ENCODE data around the gene CLEC6A. TPM values are rescaled to one million over a fixed set of nuclear protein-coding genes. Genes with fewer than 3 reads are reported as not detected.
"Not testable (repeated sequence)": the region's sequence is repeated elsewhere in the genome, so short reads cannot be mapped to it uniquely, and the experiment has no call there.

CLEC6A gene
- total and polyA plus RNA-seq, 2 donors from 2014 or later = not detected

- Histone ChIP-seq H3K27ac (ENCODE audit: low read depth in 2 of 2, low read length in 2 of 2) (no peak overlapping the region), H3K36me3 (ENCODE audit: control insufficient read depth in 2 of 3, insufficient read depth in 3 of 3, low read length in 3 of 3) (no peaks in the 10 kb centered on the region), H3K27me3 (ENCODE audit: control insufficient read depth, insufficient read depth, low read length) (no peaks in the 10 kb centered on the region), H3K9me3 (ENCODE audit: control insufficient read depth in 2 of 3, insufficient read depth in 1 of 3, low read length in 3 of 3) (no peaks in the 10 kb centered on the region), H3K4me3 (ENCODE audit: low read length in 3 of 3) (no peak overlapping the region), H3K4me1 (ENCODE audit: control insufficient read depth in 2 of 3, insufficient read depth in 2 of 3, low read depth in 1 of 3, low read length in 3 of 3) (no peaks in the 10 kb centered on the region), H3K9ac (ENCODE audit: low read length in 3 of 3) (no peak overlapping the region)
- TF ChIP-seq CTCF (IDR thresholded peaks at IDR 0.05; ENCODE audit: borderline replicate concordance, extremely low read depth, insufficient read depth) = no peak
- no peak for DNase-seq
- intact Hi-C loops (cut with DNase I) = no loop called here
- FAIRE-seq = no peak
Observed at GRCh38 chr12:8491646-8492530, 36.1 kb downstream of the CLEC6A start.

GRCh38 chr12:8493084-8493483, 37.3 kb downstream of the CLEC6A start:
- FAIRE-seq (no peak), DNase-seq (peak in 1 of 5 donors; percentile 12)
- TF ChIP-seq CTCF (IDR thresholded peaks at IDR 0.05; ENCODE audit: borderline replicate concordance, extremely low read depth, insufficient read depth) = no peak
- intact Hi-C loops (cut with DNase I) = no loop called here
- Histone ChIP-seq H3K9me3 (ENCODE audit: control insufficient read depth in 2 of 3, insufficient read depth in 1 of 3, low read length in 3 of 3) (no peaks in the 10 kb centered on the region), H3K9ac (ENCODE audit: low read length in 3 of 3) (no peak overlapping the region), H3K27ac (ENCODE audit: low read depth in 2 of 2, low read length in 2 of 2) (no peak overlapping the region), H3K4me3 (ENCODE audit: low read length in 3 of 3) (no peak overlapping the region), H3K27me3 (ENCODE audit: control insufficient read depth, insufficient read depth, low read length) (no peaks in the 10 kb centered on the region), H3K4me1 (ENCODE audit: control insufficient read depth in 2 of 3, insufficient read depth in 2 of 3, low read depth in 1 of 3, low read length in 3 of 3) (no peaks in the 10 kb centered on the region), H3K36me3 (ENCODE audit: control insufficient read depth in 2 of 3, insufficient read depth in 3 of 3, low read length in 3 of 3) (no peaks in the 10 kb centered on the region)

- H3K27ac ChIP-seq (ENCODE audit: low read depth in 2 of 2, low read length in 2 of 2); H3K36me3 ChIP-seq (ENCODE audit: control insufficient read depth in 2 of 3, insufficient read depth in 3 of 3, low read length in 3 of 3); H3K4me3 ChIP-seq (ENCODE audit: low read length in 3 of 3); intact Hi-C loops (cut with DNase I); H3K27me3 ChIP-seq (ENCODE audit: control insufficient read depth, insufficient read depth, low read length); H3K9me3 ChIP-seq (ENCODE audit: control insufficient read depth in 2 of 3, insufficient read depth in 1 of 3, low read length in 3 of 3); FAIRE-seq; H3K4me1 ChIP-seq (ENCODE audit: control insufficient read depth in 2 of 3, insufficient read depth in 2 of 3, low read depth in 1 of 3, low read length in 3 of 3); H3K9ac ChIP-seq (ENCODE audit: low read length in 3 of 3); DNase-seq: not testable (repeated sequence)
Observed at GRCh38 chr12:8495671-8496070, 39.9 kb downstream of the CLEC6A start.

- H3K27ac ChIP-seq (ENCODE audit: low read depth in 2 of 2, low read length in 2 of 2); H3K27me3 ChIP-seq (ENCODE audit: control insufficient read depth, insufficient read depth, low read length); H3K9ac ChIP-seq (ENCODE audit: low read length in 3 of 3); H3K9me3 ChIP-seq (ENCODE audit: control insufficient read depth in 2 of 3, insufficient read depth in 1 of 3, low read length in 3 of 3); H3K4me1 ChIP-seq (ENCODE audit: control insufficient read depth in 2 of 3, insufficient read depth in 2 of 3, low read depth in 1 of 3, low read length in 3 of 3); DNase-seq; H3K36me3 ChIP-seq (ENCODE audit: control insufficient read depth in 2 of 3, insufficient read depth in 3 of 3, low read length in 3 of 3); intact Hi-C loops (cut with DNase I); FAIRE-seq; H3K4me3 ChIP-seq (ENCODE audit: low read length in 3 of 3): not testable (repeated sequence)
Observed at GRCh38 chr12:8496074-8496473, 40.3 kb downstream of the CLEC6A start.

Measured in kidney (tissue), 14 donors.